SK-N-SH (cell line): ENCODE results near the gene MATK. TPM values are rescaled to one million over a fixed set of nuclear protein-coding genes. Genes with fewer than 3 reads are reported as not detected.

Experiments used
- CTCF ChIA-PET: fragments of 300-600, 350-600 bp; formaldehyde crosslinking; extraction: SDS; loops from one replicate; lab custom pipeline; 2021; lab: Yijun Ruan, JAX
- POLR2A ChIA-PET: fragments of 350-600 bp; sonication (Branson Sonifier 250); formaldehyde crosslinking; extraction: SDS; loops from one replicate; lab custom pipeline; 2020; ENCODE audit warnings: antibody characterized with exemption, inconsistent platforms; lab: Yijun Ruan, JAX
- DNase-seq: peaks from one replicate; pipeline ENCODE4 v3.0.0; 2012
- H2AFZ ChIP-seq: fragments of 200-600 bp; sonication (generic); 2 replicates; pipeline ENCODE4 v1.8.1; 2016; ENCODE audit warnings: antibody characterized with exemption, mild to moderate bottlenecking, low read depth
- H3F3A ChIP-seq: fragments of 200-600 bp; sonication (generic); replicated peaks from 2 replicates; pipeline ENCODE3; 2016; ENCODE audit warnings: antibody characterized with exemption, mild to moderate bottlenecking; ENCODE audit not compliant: insufficient read depth
- H3K27ac ChIP-seq, 2 experiments: fragments of 200-500 bp in 1 of 2; fragments of 200-600 bp in 1 of 2; sonication (Bioruptor generic) in 1 of 2; sonication (generic), shearing (Covaris generic) in 1 of 2; 2 replicates each; pipeline versions ENCODE4 v1.5.1 to v1.6.1; 2014 to 2016; ENCODE audit warnings: low read depth in 2 of 2, inconsistent platforms in 1 of 2, low read length in 1 of 2, mild to moderate bottlenecking in 1 of 2, mixed read lengths in 1 of 2
- H3K27me3 ChIP-seq: fragments of 200-600 bp; sonication (generic), shearing (Covaris generic); 2 replicates; pipeline ENCODE4 v1.6.1; 2016; ENCODE audit warnings: mixed run types; ENCODE audit not compliant: insufficient read depth
- H3K36me3 ChIP-seq, 2 experiments: fragments of 200-500 bp in 1 of 2; fragments of 200-600 bp in 1 of 2; sonication (Bioruptor generic) in 1 of 2; sonication (generic) in 1 of 2; replicated peaks in 1 of 2; 2 replicates each; pipeline versions ENCODE3 to v1.5.1; 2014 to 2016; ENCODE audit warnings: low read length in 1 of 2, mild to moderate bottlenecking in 1 of 2; ENCODE audit not compliant: insufficient read depth in 2 of 2, control insufficient read depth in 1 of 2
- H3K4me1 ChIP-seq, 2 experiments: fragments of 200-500 bp in 1 of 2; fragments of 200-600 bp in 1 of 2; sonication (Bioruptor generic) in 1 of 2; sonication (generic), shearing (Covaris generic) in 1 of 2; 2 replicates each; pipeline versions ENCODE4 v1.5.1 to v1.6.1; 2014 to 2016; ENCODE audit warnings: low read depth in 1 of 2, low read length in 1 of 2, mixed run types in 1 of 2; ENCODE audit not compliant: insufficient read depth in 2 of 2, control insufficient read depth in 1 of 2
- H3K4me2 ChIP-seq: fragments of 200-600 bp; sonication (generic), shearing (Covaris generic); 2 replicates; pipeline ENCODE4 v1.6.1; 2017; ENCODE audit warnings: mixed run types
- H3K4me3 ChIP-seq, 2 experiments: fragments of 200-500 bp in 1 of 2; fragments of 200-600 bp in 1 of 2; sonication (Bioruptor generic) in 1 of 2; sonication (generic), shearing (Covaris generic) in 1 of 2; 2 replicates each; pipeline versions ENCODE4 v1.5.1 to v1.8.1; 2014 to 2016; ENCODE audit warnings: low read depth in 2 of 2, inconsistent platforms in 1 of 2, low read length in 1 of 2, mild to moderate bottlenecking in 1 of 2, mixed read lengths in 1 of 2, moderate library complexity in 1 of 2
- H3K79me2 ChIP-seq: fragments of 200-600 bp; sonication (generic); 2 replicates; pipeline ENCODE4 v1.8.1; 2017; ENCODE audit warnings: mild to moderate bottlenecking; ENCODE audit not compliant: insufficient read depth
- H3K9ac ChIP-seq: fragments of 200-600 bp; sonication (generic); 2 replicates; pipeline ENCODE4 v1.6.1; 2017; ENCODE audit warnings: mixed run types
- H3K9me2 ChIP-seq: fragments of 200-600 bp; sonication (generic); 2 replicates; pipeline ENCODE4 v1.6.1; 2017; ENCODE audit warnings: mixed run types
- H3K9me3 ChIP-seq: fragments of 200-600 bp; sonication (generic); 2 replicates; pipeline ENCODE4 v1.6.1; 2017; ENCODE audit warnings: mixed run types, mild to moderate bottlenecking, moderate library complexity
- H4K20me1 ChIP-seq: fragments of 200-600 bp; sonication (generic); 2 replicates; pipeline ENCODE4 v1.6.1; 2017; ENCODE audit warnings: mild to moderate bottlenecking, mixed run types; ENCODE audit not compliant: insufficient read depth
- FOXJ3 ChIP-seq: sonication (generic); formaldehyde crosslinking; IDR thresholded peaks from 2 replicates; pipeline ENCODE4 v1.5.1; 2020; ENCODE audit warnings: mild to moderate bottlenecking, missing genetic modification reagents
- GATA2 ChIP-seq: sonication (generic); formaldehyde crosslinking; IDR thresholded peaks from 2 replicates; pipeline ENCODE4 v1.5.0; 2020; ENCODE audit warnings: mild to moderate bottlenecking, missing genetic modification reagents
- IRF3 ChIP-seq: fragments of 150-350 bp; IDR thresholded peaks from 2 replicates; pipeline ENCODE4 v1.6.1; 2016; ENCODE audit warnings: mild to moderate bottlenecking, low read depth, low read length
- NFIC ChIP-seq: IDR thresholded peaks from 2 replicates; pipeline ENCODE4 v1.4.0; 2012; ENCODE audit warnings: borderline replicate concordance
- NRF1 ChIP-seq: IDR thresholded peaks from 2 replicates; pipeline ENCODE4 v1.6.1; 2012; ENCODE audit warnings: low read depth, mild to moderate bottlenecking, low read length
- PBX3 ChIP-seq: IDR thresholded peaks from 2 replicates; pipeline ENCODE4; 2012
- RAD21 ChIP-seq: IDR thresholded peaks from 2 replicates; pipeline ENCODE4 v1.6.1; 2012; ENCODE audit warnings: mild to moderate bottlenecking, low read length
- REST ChIP-seq: IDR thresholded peaks from 2 replicates; pipeline ENCODE4 v1.6.1; 2012; ENCODE audit warnings: mild to moderate bottlenecking, low read depth, low read length, moderate library complexity
- RFX5 ChIP-seq: IDR thresholded peaks from 2 replicates; pipeline ENCODE4 v1.6.1; 2012; ENCODE audit warnings: mild to moderate bottlenecking, improper control_type of control experiment, low read length
- RXRA ChIP-seq: IDR thresholded peaks from 2 replicates; pipeline ENCODE4 v1.4.0; 2012; ENCODE audit warnings: low read depth, mild to moderate bottlenecking, borderline replicate concordance
- SIN3A ChIP-seq: IDR thresholded peaks from 2 replicates; pipeline ENCODE4 v1.6.1; 2012; ENCODE audit warnings: low read depth, mild to moderate bottlenecking, low read length, moderate library complexity, borderline replicate concordance
- SMC3 ChIP-seq: IDR thresholded peaks from 2 replicates; pipeline ENCODE4 v1.6.1; 2012; ENCODE audit warnings: low read depth, low read length, improper control_type of control experiment
- TAF1 ChIP-seq: IDR thresholded peaks from 2 replicates; pipeline ENCODE4 v1.6.1; 2012; ENCODE audit warnings: low read depth, mild to moderate bottlenecking, low read length, moderate library complexity, borderline replicate concordance
- TCF12 ChIP-seq: IDR thresholded peaks from 2 replicates; pipeline ENCODE4 v1.4.0; 2012
- TEAD4 ChIP-seq: IDR thresholded peaks from 2 replicates; pipeline ENCODE4 v1.4.0; 2012; ENCODE audit warnings: mild to moderate bottlenecking, borderline replicate concordance; ENCODE audit not compliant: insufficient read depth
- USF2 ChIP-seq: fragments of 150-350 bp; IDR thresholded peaks from 2 replicates; pipeline ENCODE4 v1.6.1; 2017; ENCODE audit warnings: antibody characterized with exemption, low read length, low read depth, borderline replicate concordance
- ZBTB33 ChIP-seq: IDR thresholded peaks from 2 replicates; pipeline ENCODE4 v1.4.0; 2012; ENCODE audit warnings: low read depth, borderline replicate concordance
- WGBS: methylation state at CpG from one replicate; pipeline ENCODE4 v1.1.6; 2017; ENCODE audit warnings: low lambda C conversion rate; 5-methylcytosine and 5-hydroxymethylcytosine counted together
- polyA plus RNA-seq, 3 experiments: library from polyadenylated mRNA; depleted of rRNA; stranded (reverse); fragments of >200 nt; gene quantifications; 2 replicates each; pipeline ENCODE4 v1.2.3, GENCODE V29; 2012

Gene MATK
- polyA plus RNA-seq, 1 of the 3 experiments (the other 2 are of a cell fraction), result not detected

GRCh38 chr19:3730457-3730958 is 55.7 kb downstream of the MATK start:
- Histone ChIP-seq H3K9me3 (no peaks in the 10 kb centered on the region), H3K79me2 (no peaks in the 10 kb centered on the region), H3K9ac (no peak overlapping the region), H3K27me3 (peaks cover 26% of the 10 kb centered on the region; the same call in 1 of the 2 replicates), H3K9me2 (no peaks in the 10 kb centered on the region), H3K27ac (no peak overlapping the region), H3K4me2 (no peak overlapping the region), H3K36me3 (no peaks in the 10 kb centered on the region), H4K20me1 (no peaks in the 10 kb centered on the region), H3F3A (no peaks in the 10 kb centered on the region), H3K4me3 (no peak overlapping the region), H3K4me1 (no peaks in the 10 kb centered on the region), H2AFZ (no peak overlapping the region)
- TF ChIP-seq GATA2 (CRISPR knock-in tag) (no peak), PBX3 (no peak), TEAD4 (no peak), ZBTB33 (no peak), REST (no peak), TAF1 (no peak), RFX5 (no peak), RXRA (no peak), SMC3 (no peak), TCF12 (no peak), IRF3 (no peak), USF2 (no peak), RAD21 (no peak), SIN3A (no peak), NFIC (no peak), FOXJ3 (no peak), NRF1 (no peak)
- 87% methylated on average over 17 of the region's 32 CpGs for WGBS
- CTCF ChIA-PET, result no interaction called here
- POLR2A ChIA-PET, result no interaction called here
- DNase-seq, result no peak
